ENCODE data around the gene INO80B.

- no peak for TF ChIP-seq CTCF (IDR thresholded peaks at IDR 0.05)
- no peak for TF ChIP-seq POLR2A (IDR thresholded peaks at IDR 0.05)
Measured at GRCh38 chr2:74462786-74463105, 7.9 kb downstream of the INO80B start.

All from uterus (tissue), 2 donors.